WTC11 (cell line): ENCODE data around the gene ADCY10.

Source experiments
- ATF1 ChIP-seq: sonication (generic); formaldehyde crosslinking; IDR thresholded peaks from 2 replicates; pipeline ENCODE4 v1.8.1; 2023; ENCODE audit warnings: mild to moderate bottlenecking, moderate library complexity, missing genetic modification reagents
- ELF4 ChIP-seq: sonication (generic); formaldehyde crosslinking; IDR thresholded peaks from 2 replicates; pipeline ENCODE4 v1.8.1; 2022; ENCODE audit warnings: low read depth, mild to moderate bottlenecking, moderate library complexity, missing genetic modification reagents
- FOXK1 ChIP-seq: sonication (generic); formaldehyde crosslinking; IDR thresholded peaks from 2 replicates; pipeline ENCODE4 v1.8.0; 2022; ENCODE audit warnings: mild to moderate bottlenecking, moderate library complexity, missing genetic modification reagents
- FOXP1 ChIP-seq: sonication (generic); formaldehyde crosslinking; IDR thresholded peaks from 2 replicates; pipeline ENCODE4 v1.8.0; 2022; ENCODE audit warnings: missing genetic modification reagents, mild to moderate bottlenecking, moderate library complexity, borderline replicate concordance
- JUN ChIP-seq: sonication (generic); formaldehyde crosslinking; IDR thresholded peaks from 2 replicates; pipeline ENCODE4 v1.8.0; 2023; ENCODE audit warnings: mild to moderate bottlenecking, missing genetic modification reagents
- MAX ChIP-seq: sonication (generic); formaldehyde crosslinking; IDR thresholded peaks from 2 replicates; pipeline ENCODE4 v1.8.0; 2022; ENCODE audit warnings: mild to moderate bottlenecking, missing genetic modification reagents
- NFE2L1 ChIP-seq: sonication (generic); formaldehyde crosslinking; IDR thresholded peaks from 2 replicates; pipeline ENCODE4 v1.8.1; 2023; ENCODE audit warnings: missing genetic modification reagents
- NR1H2 ChIP-seq: sonication (generic); formaldehyde crosslinking; IDR thresholded peaks from 2 replicates; pipeline ENCODE4 v1.9.0; 2021; ENCODE audit warnings: mild to moderate bottlenecking, moderate library complexity, missing genetic modification reagents
- ZNF232 ChIP-seq: sonication (generic); formaldehyde crosslinking; IDR thresholded peaks from 2 replicates; pipeline ENCODE4 v1.8.0; 2022; ENCODE audit warnings: mild to moderate bottlenecking, missing genetic modification reagents
- TF ChIP-seq, protein P1 (sequence below): fragments of 200-600 bp; IDR thresholded peaks from 2 replicates; pipeline ENCODE4 v1.8.0; 2022; ENCODE audit warnings: antibody characterized with exemption
- TF ChIP-seq, protein P2 (sequence below): sonication (generic); formaldehyde crosslinking; conservative IDR thresholded peaks from 2 replicates; pipeline ENCODE4 v1.8.1; 2022; ENCODE audit warnings: mild to moderate bottlenecking, missing genetic modification reagents
- TF ChIP-seq, protein P3 (sequence below): sonication (generic); formaldehyde crosslinking; IDR thresholded peaks from 2 replicates; pipeline ENCODE4 v1.8.1; 2023; ENCODE audit warnings: mild to moderate bottlenecking, missing genetic modification reagents
- TF ChIP-seq, protein P4 (sequence below): sonication (generic); formaldehyde crosslinking; IDR thresholded peaks from 2 replicates; pipeline ENCODE4 v1.8.1; 2022; ENCODE audit warnings: mild to moderate bottlenecking, missing genetic modification reagents, moderate library complexity, borderline replicate concordance
- TF ChIP-seq, protein P5 (sequence below): sonication (generic); formaldehyde crosslinking; IDR thresholded peaks from 2 replicates; pipeline ENCODE4 v1.8.0; 2022; ENCODE audit warnings: mild to moderate bottlenecking, missing genetic modification reagents

DNA sequence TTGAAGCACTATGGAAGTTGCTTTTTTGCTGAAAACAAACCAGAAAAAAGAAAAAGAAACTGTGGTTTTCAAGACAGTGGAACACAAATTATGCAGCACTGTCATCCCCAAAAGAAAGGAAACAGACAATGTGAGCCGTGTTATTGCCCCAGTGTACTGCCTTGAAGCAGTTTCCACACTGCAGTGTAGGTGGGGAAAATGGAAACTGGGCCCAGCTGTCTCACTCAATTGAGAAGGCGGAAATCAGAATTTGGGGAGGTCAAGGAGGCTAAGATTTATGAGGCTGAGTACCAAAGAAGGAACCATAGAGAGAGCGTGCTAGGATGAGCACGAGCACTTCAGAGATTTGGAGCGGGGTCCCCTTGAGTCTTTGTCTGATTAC, 136.7 kb downstream of the ADCY10 start:
- TF ChIP-seq, protein P1, sequence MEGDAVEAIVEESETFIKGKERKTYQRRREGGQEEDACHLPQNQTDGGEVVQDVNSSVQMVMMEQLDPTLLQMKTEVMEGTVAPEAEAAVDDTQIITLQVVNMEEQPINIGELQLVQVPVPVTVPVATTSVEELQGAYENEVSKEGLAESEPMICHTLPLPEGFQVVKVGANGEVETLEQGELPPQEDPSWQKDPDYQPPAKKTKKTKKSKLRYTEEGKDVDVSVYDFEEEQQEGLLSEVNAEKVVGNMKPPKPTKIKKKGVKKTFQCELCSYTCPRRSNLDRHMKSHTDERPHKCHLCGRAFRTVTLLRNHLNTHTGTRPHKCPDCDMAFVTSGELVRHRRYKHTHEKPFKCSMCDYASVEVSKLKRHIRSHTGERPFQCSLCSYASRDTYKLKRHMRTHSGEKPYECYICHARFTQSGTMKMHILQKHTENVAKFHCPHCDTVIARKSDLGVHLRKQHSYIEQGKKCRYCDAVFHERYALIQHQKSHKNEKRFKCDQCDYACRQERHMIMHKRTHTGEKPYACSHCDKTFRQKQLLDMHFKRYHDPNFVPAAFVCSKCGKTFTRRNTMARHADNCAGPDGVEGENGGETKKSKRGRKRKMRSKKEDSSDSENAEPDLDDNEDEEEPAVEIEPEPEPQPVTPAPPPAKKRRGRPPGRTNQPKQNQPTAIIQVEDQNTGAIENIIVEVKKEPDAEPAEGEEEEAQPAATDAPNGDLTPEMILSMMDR: no peak
- TF ChIP-seq JUN (CRISPR knock-in tag) (no peak), ATF1 (CRISPR knock-in tag) (no peak), NFE2L1 (CRISPR knock-in tag) (no peak), FOXK1 (no peak), NR1H2 (CRISPR knock-in tag) (no peak), ZNF232 (CRISPR knock-in tag) (no peak), FOXP1 (CRISPR knock-in tag) (no peak), ELF4 (CRISPR knock-in tag) (no peak), MAX (no peak)
- TF ChIP-seq, protein P2, sequence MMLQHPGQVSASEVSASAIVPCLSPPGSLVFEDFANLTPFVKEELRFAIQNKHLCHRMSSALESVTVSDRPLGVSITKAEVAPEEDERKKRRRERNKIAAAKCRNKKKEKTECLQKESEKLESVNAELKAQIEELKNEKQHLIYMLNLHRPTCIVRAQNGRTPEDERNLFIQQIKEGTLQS (CRISPR knock-in tag): no peak
- TF ChIP-seq, protein P3, sequence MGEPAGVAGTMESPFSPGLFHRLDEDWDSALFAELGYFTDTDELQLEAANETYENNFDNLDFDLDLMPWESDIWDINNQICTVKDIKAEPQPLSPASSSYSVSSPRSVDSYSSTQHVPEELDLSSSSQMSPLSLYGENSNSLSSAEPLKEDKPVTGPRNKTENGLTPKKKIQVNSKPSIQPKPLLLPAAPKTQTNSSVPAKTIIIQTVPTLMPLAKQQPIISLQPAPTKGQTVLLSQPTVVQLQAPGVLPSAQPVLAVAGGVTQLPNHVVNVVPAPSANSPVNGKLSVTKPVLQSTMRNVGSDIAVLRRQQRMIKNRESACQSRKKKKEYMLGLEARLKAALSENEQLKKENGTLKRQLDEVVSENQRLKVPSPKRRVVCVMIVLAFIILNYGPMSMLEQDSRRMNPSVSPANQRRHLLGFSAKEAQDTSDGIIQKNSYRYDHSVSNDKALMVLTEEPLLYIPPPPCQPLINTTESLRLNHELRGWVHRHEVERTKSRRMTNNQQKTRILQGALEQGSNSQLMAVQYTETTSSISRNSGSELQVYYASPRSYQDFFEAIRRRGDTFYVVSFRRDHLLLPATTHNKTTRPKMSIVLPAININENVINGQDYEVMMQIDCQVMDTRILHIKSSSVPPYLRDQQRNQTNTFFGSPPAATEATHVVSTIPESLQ (CRISPR knock-in tag): no peak
- TF ChIP-seq, protein P4, sequence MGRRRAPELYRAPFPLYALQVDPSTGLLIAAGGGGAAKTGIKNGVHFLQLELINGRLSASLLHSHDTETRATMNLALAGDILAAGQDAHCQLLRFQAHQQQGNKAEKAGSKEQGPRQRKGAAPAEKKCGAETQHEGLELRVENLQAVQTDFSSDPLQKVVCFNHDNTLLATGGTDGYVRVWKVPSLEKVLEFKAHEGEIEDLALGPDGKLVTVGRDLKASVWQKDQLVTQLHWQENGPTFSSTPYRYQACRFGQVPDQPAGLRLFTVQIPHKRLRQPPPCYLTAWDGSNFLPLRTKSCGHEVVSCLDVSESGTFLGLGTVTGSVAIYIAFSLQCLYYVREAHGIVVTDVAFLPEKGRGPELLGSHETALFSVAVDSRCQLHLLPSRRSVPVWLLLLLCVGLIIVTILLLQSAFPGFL: no peak
- TF ChIP-seq, protein P5, sequence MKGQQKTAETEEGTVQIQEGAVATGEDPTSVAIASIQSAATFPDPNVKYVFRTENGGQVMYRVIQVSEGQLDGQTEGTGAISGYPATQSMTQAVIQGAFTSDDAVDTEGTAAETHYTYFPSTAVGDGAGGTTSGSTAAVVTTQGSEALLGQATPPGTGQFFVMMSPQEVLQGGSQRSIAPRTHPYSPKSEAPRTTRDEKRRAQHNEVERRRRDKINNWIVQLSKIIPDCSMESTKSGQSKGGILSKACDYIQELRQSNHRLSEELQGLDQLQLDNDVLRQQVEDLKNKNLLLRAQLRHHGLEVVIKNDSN (CRISPR knock-in tag): no peak
